AG10803 (cell line): ENCODE results near the gene ADCY4.
A peak's percentile ranks its signal among the peaks of the same experiment; 100 is the strongest.

ENCODE experiments used
- DNase-seq: peaks from one replicate; pipeline ENCODE4 v3.0.0; 2010; ENCODE audit warnings: low read depth
- H3K4me3 ChIP-seq: 2 replicates; pipeline ENCODE4 v1.5.1; 2011; ENCODE audit warnings: mild to moderate bottlenecking, low read length, control low read depth
- CTCF ChIP-seq: conservative IDR thresholded peaks from 2 replicates; pipeline ENCODE4 v1.5.1; 2011; ENCODE audit warnings: mild to moderate bottlenecking, low read length, control low read depth, inconsistent platforms

Gene ADCY4

GRCh38 chr14:24322672-24323071 lies 12.2 kb downstream of the ADCY4 start:
- H3K4me3 ChIP-seq: no peak overlapping the region
- no peak for DNase-seq
- no peak for TF ChIP-seq CTCF

DNA sequence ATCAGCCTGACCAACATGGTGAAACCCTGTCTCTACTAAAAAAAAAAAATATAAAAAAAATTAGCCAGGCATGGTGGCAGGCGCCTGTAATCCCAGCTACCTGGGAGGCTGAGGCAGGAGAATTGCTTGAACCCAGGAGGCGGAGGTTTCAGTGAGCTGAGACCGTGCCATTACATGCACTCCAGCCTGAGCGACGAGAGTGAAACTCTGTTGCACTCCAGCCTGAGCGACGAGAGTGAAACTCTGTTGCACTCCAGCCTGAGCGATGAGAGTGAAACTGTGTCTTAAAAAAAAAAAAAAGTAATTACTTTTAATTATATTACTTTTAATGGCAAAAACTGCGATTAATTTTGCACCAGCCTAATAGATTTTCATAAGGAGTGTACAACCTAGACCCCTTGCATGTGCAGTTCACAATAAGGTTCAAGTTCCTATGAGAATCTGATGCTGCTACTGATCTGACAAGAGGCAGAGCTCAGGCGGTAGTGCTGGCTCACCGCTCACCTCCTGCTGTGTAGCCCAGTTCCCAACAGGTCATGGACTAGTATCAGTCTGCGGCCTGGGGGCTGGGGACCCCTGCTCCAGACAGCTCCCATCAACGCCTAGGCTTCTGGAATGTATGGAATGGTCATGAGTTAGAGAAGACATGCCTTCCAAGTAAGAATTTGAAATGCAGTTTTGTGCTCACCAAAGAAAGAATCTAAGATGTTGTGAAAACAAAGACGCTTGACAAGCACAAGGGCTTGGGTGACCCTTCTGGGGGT lies 13.5 kb downstream of the ADCY4 start:
- no peak for DNase-seq
- no peak overlapping the region for H3K4me3 ChIP-seq
- no peak for TF ChIP-seq CTCF

- no peak overlapping the region for H3K4me3 ChIP-seq
- no peak for DNase-seq
- no peak for TF ChIP-seq CTCF
Measured at GRCh38 chr14:24317141-24317928, 17.5 kb downstream of the ADCY4 start.

DNA sequence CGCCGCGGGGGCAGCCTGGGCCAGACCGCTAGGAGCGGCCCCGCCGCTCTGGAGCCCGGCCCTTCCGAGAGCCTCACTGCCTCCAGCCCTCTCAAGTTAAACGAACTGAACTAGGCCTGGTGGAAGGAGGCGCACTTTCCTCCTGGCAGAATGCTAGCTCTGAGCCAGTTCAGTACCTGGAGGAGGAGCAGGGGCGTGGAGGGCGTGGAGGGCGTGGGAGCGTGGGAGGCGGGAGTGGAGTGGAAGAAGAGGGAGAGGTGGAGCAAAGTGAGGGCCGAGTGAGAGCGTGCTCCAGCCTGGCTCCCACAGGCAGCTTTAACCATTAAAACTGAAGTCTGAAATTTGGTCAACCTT lies 18.3 kb downstream of the ADCY4 start:
- no peak for DNase-seq
- TF ChIP-seq CTCF: no peak
- H3K4me3 ChIP-seq: no peak overlapping the region

DNA sequence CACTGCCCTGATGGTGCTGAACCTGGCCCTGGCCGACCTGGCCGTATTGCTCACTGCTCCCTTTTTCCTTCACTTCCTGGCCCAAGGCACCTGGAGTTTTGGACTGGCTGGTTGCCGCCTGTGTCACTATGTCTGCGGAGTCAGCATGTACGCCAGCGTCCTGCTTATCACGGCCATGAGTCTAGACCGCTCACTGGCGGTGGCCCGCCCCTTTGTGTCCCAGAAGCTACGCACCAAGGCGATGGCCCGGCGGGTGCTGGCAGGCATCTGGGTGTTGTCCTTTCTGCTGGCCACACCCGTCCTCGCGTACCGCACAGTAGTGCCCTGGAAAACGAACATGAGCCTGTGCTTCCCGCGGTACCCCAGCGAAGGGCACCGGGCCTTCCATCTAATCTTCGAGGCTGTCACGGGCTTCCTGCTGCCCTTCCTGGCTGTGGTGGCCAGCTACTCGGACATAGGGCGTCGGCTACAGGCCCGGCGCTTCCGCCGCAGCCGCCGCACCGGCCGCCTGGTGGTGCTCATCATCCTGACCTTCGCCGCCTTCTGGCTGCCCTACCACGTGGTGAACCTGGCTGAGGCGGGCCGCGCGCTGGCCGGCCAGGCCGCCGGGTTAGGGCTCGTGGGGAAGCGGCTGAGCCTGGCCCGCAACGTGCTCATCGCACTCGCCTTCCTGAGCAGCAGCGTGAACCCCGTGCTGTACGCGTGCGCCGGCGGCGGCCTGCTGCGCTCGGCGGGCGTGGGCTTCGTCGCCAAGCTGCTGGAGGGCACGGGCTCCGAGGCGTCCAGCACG lies 18.9 kb downstream of the ADCY4 start:
- TF ChIP-seq CTCF: peak; percentile 24; the same call in 1 of the 2 replicates
- DNase-seq: no peak
- H3K4me3 ChIP-seq: no peak overlapping the region

DNA sequence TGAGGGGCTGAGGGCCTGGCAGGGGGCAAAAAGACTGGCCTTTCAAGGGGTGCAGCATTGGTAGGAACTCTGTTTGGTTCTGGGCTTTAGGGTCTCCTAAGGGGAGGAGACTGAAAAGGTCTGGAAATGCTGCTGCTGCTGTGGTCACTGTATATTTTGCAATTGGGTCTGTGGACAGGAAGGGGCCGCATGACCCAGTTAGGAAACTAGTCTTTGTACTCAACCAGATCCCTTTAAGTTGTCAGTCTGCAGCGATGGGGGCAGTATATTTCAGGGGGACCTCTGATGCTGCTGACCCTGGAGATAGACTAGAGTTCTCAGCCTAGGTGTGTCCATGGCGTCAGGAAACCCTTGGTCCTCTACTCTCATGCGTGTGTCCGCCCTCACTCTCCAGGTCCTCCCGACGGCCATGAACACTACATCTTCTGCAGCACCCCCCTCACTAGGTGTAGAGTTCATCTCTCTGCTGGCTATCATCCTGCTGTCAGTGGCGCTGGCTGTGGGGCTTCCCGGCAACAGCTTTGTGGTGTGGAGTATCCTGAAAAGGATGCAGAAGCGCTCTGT lies 19.5 kb downstream of the ADCY4 start:
- TF ChIP-seq CTCF: no peak
- DNase-seq: no peak
- no peak overlapping the region for H3K4me3 ChIP-seq
